ENCODE measurements around the gene SCYGR5. TPM values are rescaled to one million over a fixed set of nuclear protein-coding genes. Genes with fewer than 3 reads are reported as not detected.

Gene SCYGR5
- total and polyA plus RNA-seq, 2 of the 8 experiments (the other 6 are each of a cell fraction or from before 2014, with no cell fraction given): not detected

GRCh38 chr2:227634201-227634600 is 32.4 kb upstream of the SCYGR5 start:
- H4K20me1 ChIP-seq (replicated peaks in 1 of 2; ENCODE audit: control insufficient read depth in 1 of 2, insufficient read depth in 2 of 2, low read length in 2 of 2): no peaks in the 10 kb centered on the region
- no peaks in the 10 kb centered on the region for H3K79me2 ChIP-seq (ENCODE audit: control insufficient read depth in 1 of 2, insufficient read depth in 2 of 2, low read length in 2 of 2)
- H3K23ac ChIP-seq (ENCODE audit: insufficient read length): no peak overlapping the region
- FAIRE-seq (no peak), DNase-seq (ENCODE audit: low read depth in 1 of 2, low spot score in 2 of 2) (no peak)
- no peak overlapping the region for H2AFZ ChIP-seq (ENCODE audit: low read length)
- H3K18ac ChIP-seq (ENCODE audit: extremely low read depth, low read length): no peak overlapping the region
- no peak overlapping the region for H3K4ac ChIP-seq (replicated peaks; ENCODE audit: insufficient read length, low read depth, low read length)
- H3K14ac ChIP-seq (ENCODE audit: insufficient read length): no peak overlapping the region
- no peaks in the 10 kb centered on the region for H3K9me3 ChIP-seq (ENCODE audit: insufficient read depth in 2 of 2, low read depth in 1 of 2, low read length in 1 of 2)
- H3K4me3 ChIP-seq (ENCODE audit: extremely low read depth in 1 of 4, insufficient read depth in 2 of 4, low read depth in 3 of 4, low read length in 4 of 4): no peak overlapping the region
- no peak overlapping the region for H2BK20ac ChIP-seq (ENCODE audit: low read length)
- 93% methylated on average over 3 of the region's 3 CpGs; no CpG with 5 or more reads in 1 of the 2 experiments for WGBS, 2 experiments (ENCODE audit: extremely low coverage in 1 of 2, insufficient coverage in 1 of 2, insufficient read length in 1 of 2, insufficient replicate concordance in 2 of 2, low coverage in 1 of 2, low lambda C conversion rate in 2 of 2, missing lambda C conversion rate in 1 of 2)
- H3K4me2 ChIP-seq (ENCODE audit: insufficient read depth in 1 of 2, low read depth in 2 of 2, low read length in 2 of 2): no peak overlapping the region
- no peak overlapping the region for H2BK15ac ChIP-seq (ENCODE audit: low read length)
- no peaks in the 10 kb centered on the region for H3K79me1 ChIP-seq (ENCODE audit: low read depth, low read length)
- TF ChIP-seq MAFK (IDR thresholded peaks at IDR 0.05; ENCODE audit: low read depth, low read length): no peak
- TF ChIP-seq TCF12 (IDR thresholded peaks at IDR 0.05; ENCODE audit: low read depth, low read length): no peak
- no peak for TF ChIP-seq EZH2 (IDR thresholded peaks at IDR 0.05; ENCODE audit: low read depth, low read length, severe bottlenecking)
- no peak for TF ChIP-seq SIRT6 (IDR thresholded peaks at IDR 0.05; ENCODE audit: low read length)
- TF ChIP-seq SIN3A (conservative IDR thresholded peaks at IDR 0.05 in 1 of 2, IDR thresholded peaks at IDR 0.05 in 1 of 2; ENCODE audit: low read depth in 1 of 2, low read length in 2 of 2): no peak
- no peak for TF ChIP-seq USF2 (IDR thresholded peaks at IDR 0.05; ENCODE audit: low read length)
- no peak for TF ChIP-seq SUZ12 (IDR thresholded peaks at IDR 0.05; ENCODE audit: low read length)
- no peak for TF ChIP-seq JUND (IDR thresholded peaks at IDR 0.05; ENCODE audit: low read length)
- TF ChIP-seq SP2 (IDR thresholded peaks at IDR 0.05; ENCODE audit: low read length): no peak
- no peak for TF ChIP-seq TEAD4 (IDR thresholded peaks at IDR 0.05; ENCODE audit: low read depth, low read length)
- TF ChIP-seq SP1 (IDR thresholded peaks at IDR 0.05; ENCODE audit: low read depth, low read length): no peak
- TF ChIP-seq HDAC2 (IDR thresholded peaks at IDR 0.05; ENCODE audit: borderline replicate concordance in 1 of 2, low read depth in 2 of 2, low read length in 2 of 2): no peak
- no peaks in the 10 kb centered on the region for H3K27me3 ChIP-seq (replicated peaks in 1 of 4; ENCODE audit: control insufficient read depth in 3 of 4, extremely low read depth in 1 of 4, insufficient read depth in 3 of 4, low read length in 3 of 4)
- no peak overlapping the region for H2BK5ac ChIP-seq (ENCODE audit: low read depth, low read length)
- H3K23me2 ChIP-seq (ENCODE audit: low read depth, low read length): no peaks in the 10 kb centered on the region
- H3K4me1 ChIP-seq (replicated peaks in 1 of 4; ENCODE audit: control insufficient read depth in 3 of 4, insufficient read depth in 4 of 4, low read length in 3 of 4): no peaks in the 10 kb centered on the region
- no peak overlapping the region for H3K9ac ChIP-seq (replicated peaks in 1 of 4; ENCODE audit: extremely low read depth in 1 of 4, low read depth in 3 of 4, low read length in 3 of 4)
- ChIA-PET CTCF (ENCODE audit: partially characterized antibody) (interaction anchor here (0.9 to 2.7 kb wide), 5 partner anchors 10 to 132 kb away, joined by 3 to 9 read pairs (median 4); no protein-coding TSS in a partner anchor), POLR2A (ENCODE audit: partially characterized antibody) (no interaction called here)
- H3K27ac ChIP-seq (ENCODE audit: low read depth, low read length): no peak overlapping the region
- no peak overlapping the region for H4K91ac ChIP-seq (replicated peaks; ENCODE audit: insufficient read length, low read length)
- H2AK5ac ChIP-seq (ENCODE audit: low read depth, low read length): no peak overlapping the region
- H3K56ac ChIP-seq (replicated peaks; ENCODE audit: insufficient read length, low read depth, low read length): no peak overlapping the region
- H2BK120ac ChIP-seq (replicated peaks; ENCODE audit: low read depth, low read length): no peak overlapping the region
- H4K8ac ChIP-seq (ENCODE audit: extremely low read depth, insufficient read depth, low read length): no peak overlapping the region
- H3K36me3 ChIP-seq (ENCODE audit: control insufficient read depth in 2 of 4, insufficient read depth in 4 of 4, low read length in 3 of 4): no peaks in the 10 kb centered on the region
- H4K5ac ChIP-seq (ENCODE audit: insufficient read length, low read depth, low read length): no peak overlapping the region
- H2BK12ac ChIP-seq (ENCODE audit: low read depth, low read length): no peak overlapping the region
